Esophagus squamous epithelium (tissue), 4 donors: ENCODE data around the gene CDC14B.

Experiments used
- CTCF ChIP-seq, 6 experiments: fragments of 450-650 bp in 4 of 6; fragments of 200-600 bp in 2 of 6; sonication (generic) in 2 of 6; IDR thresholded peaks; one replicate each; pipeline ENCODE4 v1.5.1; 2016 to 2019; ENCODE audit warnings: antibody characterized with exemption in 6 of 6, mild to moderate bottlenecking in 4 of 6, moderate library complexity in 4 of 6
- POLR2A ChIP-seq, 4 donors: fragments of 450-650 bp; IDR thresholded peaks; one replicate each; pipeline ENCODE4 v1.6.1; 2017; ENCODE audit warnings: antibody characterized with exemption in 4 of 4, mild to moderate bottlenecking in 4 of 4, moderate library complexity in 3 of 4

- TF ChIP-seq CTCF (IDR thresholded peaks at IDR 0.05) (no peak), POLR2A (IDR thresholded peaks at IDR 0.05) (no peak)
Observed at GRCh38 chr9:96565671-96566497, 53.8 kb downstream of the CDC14B start.
